GM19239 (cell line): ENCODE results near the gene PTPRD.

Source experiments
- DNase-seq: peaks from one replicate; pipeline ENCODE4 v3.0.0; 2011; ENCODE audit warnings: low spot score; ENCODE audit not compliant: insufficient read length
- FAIRE-seq: peaks from 2 replicates; lab custom pipeline; 2011; peaks lifted over from hg19 to GRCh38; lab: Jason Lieb, UNC

PTPRD gene

GRCh38 chr9:10274988-10275387, 337.8 kb downstream of the PTPRD start:
- DNase-seq (no peak), FAIRE-seq (no peak)

GRCh38 chr9:10274175-10274574, 338.6 kb downstream of the PTPRD start:
- FAIRE-seq (no peak), DNase-seq (no peak)

GRCh38 chr9:10272830-10273229, 340.0 kb downstream of the PTPRD start:
- no peak for FAIRE-seq
- no peak for DNase-seq

- DNase-seq (no peak), FAIRE-seq (no peak)
Measured at GRCh38 chr9:10268531-10269485, 344.0 kb downstream of the PTPRD start.

GRCh38 chr9:10265153-10265631, 347.6 kb downstream of the PTPRD start:
- DNase-seq (no peak), FAIRE-seq (no peak)

- no peak for FAIRE-seq
- no peak for DNase-seq
Measured at GRCh38 chr9:10260501-10260900, 352.3 kb downstream of the PTPRD start.

GRCh38 chr9:10259668-10260067, 353.1 kb downstream of the PTPRD start:
- DNase-seq (no peak), FAIRE-seq (no peak)

GRCh38 chr9:10255758-10256157, 357.0 kb downstream of the PTPRD start:
- no peak for DNase-seq
- no peak for FAIRE-seq

- FAIRE-seq: no peak
Measured at GRCh38 chr9:10254338-10254737, 358.5 kb downstream of the PTPRD start.

GRCh38 chr9:10253341-10253740, 359.5 kb downstream of the PTPRD start:
- DNase-seq (no peak), FAIRE-seq (no peak)

More at GRCh38 chr9:10254338-10254737, 358.5 kb downstream of the PTPRD start:
- no peak for DNase-seq

GRCh38 chr9:10252174-10252573, 360.6 kb downstream of the PTPRD start:
- no peak for FAIRE-seq
- no peak for DNase-seq

GRCh38 chr9:10251490-10251889, 361.3 kb downstream of the PTPRD start:
- no peak for DNase-seq
- no peak for FAIRE-seq

GRCh38 chr9:10250219-10250618, 362.6 kb downstream of the PTPRD start:
- no peak for DNase-seq
- FAIRE-seq: no peak

GRCh38 chr9:10248890-10249289, 363.9 kb downstream of the PTPRD start:
- FAIRE-seq: no peak

GRCh38 chr9:10242255-10242654, 370.5 kb downstream of the PTPRD start:
- no peak for FAIRE-seq
- no peak for DNase-seq

More at GRCh38 chr9:10248890-10249289, 363.9 kb downstream of the PTPRD start:
- DNase-seq: no peak

GRCh38 chr9:10238087-10238486, 374.7 kb downstream of the PTPRD start:
- FAIRE-seq: no peak

GRCh38 chr9:10237584-10237983, 375.2 kb downstream of the PTPRD start:
- FAIRE-seq (no peak), DNase-seq (no peak)

More at GRCh38 chr9:10238087-10238486, 374.7 kb downstream of the PTPRD start:
- no peak for DNase-seq

GRCh38 chr9:10236161-10236560, 376.6 kb downstream of the PTPRD start:
- FAIRE-seq (no peak), DNase-seq (no peak)

GRCh38 chr9:10235376-10235775, 377.4 kb downstream of the PTPRD start:
- no peak for FAIRE-seq
- DNase-seq: no peak

GRCh38 chr9:10232352-10232930, 380.4 kb downstream of the PTPRD start:
- FAIRE-seq: no peak
- no peak for DNase-seq

- FAIRE-seq: no peak
Measured at GRCh38 chr9:10230512-10230911, 382.3 kb downstream of the PTPRD start.

More at GRCh38 chr9:10230512-10230911, 382.3 kb downstream of the PTPRD start:
- DNase-seq: no peak
